A549 (cell line): ENCODE data around the gene CDK5RAP2. TPM values are rescaled to one million over a fixed set of nuclear protein-coding genes. Genes with fewer than 3 reads are reported as not detected.
"Not testable (repeated sequence)": the region's sequence is repeated elsewhere in the genome, so short reads cannot be mapped to it uniquely, and the experiment has no call there.

Experiments
- ATAC-seq, 2 experiments: fragments of 200-7000 bp in 1 of 2; fragments of >200 bp in 1 of 2; cut with Nextera tagmentation in 1 of 2; cut with Tn5 transposase in 1 of 2; 3 replicates each; pipeline versions ENCODE4 v1.8.0 to v1.9.1; 2018 to 2020; ENCODE audit warnings: mild to moderate bottlenecking in 1 of 2, moderate library complexity in 1 of 2
- CTCF ChIA-PET: fragments of 300-600 bp; sonication (Branson Sonifier 250); formaldehyde crosslinking; extraction: SDS; loops from one replicate; lab custom pipeline; 2021; ENCODE audit warnings: antibody characterized with exemption, inconsistent platforms; lab: Yijun Ruan, JAX
- POLR2A ChIA-PET: fragments of 350-600 bp; formaldehyde crosslinking; extraction: SDS; loops from one replicate; lab custom pipeline; 2021; ENCODE audit warnings: antibody characterized with exemption, inconsistent platforms; lab: Yijun Ruan, JAX
- DNase-seq, 2 experiments: peaks; one replicate each; pipeline versions ENCODE4 v3.0.0 to v3.0.0-alpha.2; 2011 to 2016; ENCODE audit warnings: low read depth in 1 of 2, low spot score in 1 of 2
- FAIRE-seq: peaks from 2 replicates; lab custom pipeline; 2011; peaks lifted over from hg19 to GRCh38; lab: Jason Lieb, UNC
- H3K27ac ChIP-seq, 2 experiments: fragments of >200 bp; sonication (Bioruptor Twin); formaldehyde crosslinking; 3 replicates each; pipeline ENCODE4 v1.5.1; 2016 to 2017
- H3K4me1 ChIP-seq: fragments of >200 bp; sonication (Bioruptor Twin); formaldehyde crosslinking; 3 replicates; pipeline ENCODE4 v1.6.1; 2016
- H3K4me2 ChIP-seq: fragments of >200 bp; sonication (Bioruptor Twin); formaldehyde crosslinking; 3 replicates; pipeline ENCODE4 v1.6.1; 2016
- H3K4me3 ChIP-seq: fragments of >200 bp; sonication (Bioruptor Twin); formaldehyde crosslinking; 3 replicates; pipeline ENCODE4 v1.5.1; 2016
- H3K9me3 ChIP-seq: fragments of >200 bp; sonication (Bioruptor Twin); formaldehyde crosslinking; 3 replicates; pipeline ENCODE4 v1.6.1; 2016
- BHLHE40 ChIP-seq: IDR thresholded peaks from 2 replicates; pipeline ENCODE4 v1.6.1; 2012; ENCODE audit warnings: low read depth, low read length, inconsistent platforms
- CEBPB ChIP-seq, 2 experiments: fragments of >200 bp in 1 of 2; sonication (Bioruptor Twin) in 1 of 2; formaldehyde crosslinking in 1 of 2; IDR thresholded peaks; 2 replicates each; pipeline ENCODE4 v1.6.1; 2012 to 2016
- E2F6 ChIP-seq: IDR thresholded peaks from 2 replicates; pipeline ENCODE4 v1.6.1; 2012; ENCODE audit warnings: low read depth, borderline replicate concordance
- ESRRA ChIP-seq: fragments of 150-350 bp; IDR thresholded peaks from 2 replicates; pipeline ENCODE4 v1.6.1; 2014; ENCODE audit warnings: mild to moderate bottlenecking, low read length, borderline replicate concordance
- JUNB ChIP-seq: fragments of >200 bp; sonication (Bioruptor Twin); formaldehyde crosslinking; IDR thresholded peaks from 2 replicates; pipeline ENCODE4 v1.6.1; 2016
- MAX ChIP-seq: IDR thresholded peaks from 2 replicates; pipeline ENCODE4 v1.6.1; 2012
- MAZ ChIP-seq: fragments of 150-350 bp; IDR thresholded peaks from 2 replicates; pipeline ENCODE4 v1.6.1; 2014; ENCODE audit warnings: antibody characterized with exemption, low read depth, low read length, borderline replicate concordance
- MYC ChIP-seq: IDR thresholded peaks from 2 replicates; pipeline ENCODE4 v1.6.1; 2012; ENCODE audit warnings: mild to moderate bottlenecking, inconsistent platforms, low read length, improper control_type of control experiment, borderline replicate concordance
- NPAS2 ChIP-seq: fragments of 250-450 bp; sonication (Bioruptor Pico); IDR thresholded peaks from 2 replicates; pipeline ENCODE4 v1.8.0; 2022; ENCODE audit warnings: mild to moderate bottlenecking, moderate library complexity, borderline replicate concordance
- PBX3 ChIP-seq: IDR thresholded peaks from 2 replicates; pipeline ENCODE4 v1.6.1; 2012
- PHF8 ChIP-seq: fragments of 200-600 bp; sonication (generic); IDR thresholded peaks from 2 replicates; pipeline ENCODE4 v1.6.1; 2016; ENCODE audit warnings: low read depth, mild to moderate bottlenecking, antibody characterized with exemption, moderate library complexity, borderline replicate concordance
- POLR2A ChIP-seq: IDR thresholded peaks from 2 replicates; pipeline ENCODE4 v1.6.1; 2012; ENCODE audit warnings: mild to moderate bottlenecking, low read length
- RFX5 ChIP-seq: fragments of 450-650 bp; IDR thresholded peaks from 2 replicates; pipeline ENCODE4 v1.7.1; 2014; ENCODE audit warnings: antibody characterized with exemption, mild to moderate bottlenecking, moderate library complexity
- RNF2 ChIP-seq: fragments of 200-600 bp; sonication (generic); IDR thresholded peaks from 2 replicates; pipeline ENCODE4 v1.6.1; 2016; ENCODE audit warnings: low read depth, mild to moderate bottlenecking, antibody characterized with exemption, moderate library complexity, borderline replicate concordance
- SMC3 ChIP-seq: fragments of >200 bp; sonication (Bioruptor Twin); formaldehyde crosslinking; IDR thresholded peaks from 3 replicates; pipeline ENCODE4 v1.6.1; 2018; ENCODE audit warnings: inconsistent platforms
- SREBF2 ChIP-seq: fragments of 450-650 bp; IDR thresholded peaks from 2 replicates; pipeline ENCODE4 v1.6.1; 2014; ENCODE audit warnings: mild to moderate bottlenecking, moderate library complexity
- TFCP2L1 ChIP-seq: fragments of 250-450 bp; sonication (Bioruptor Pico); IDR thresholded peaks from 2 replicates; pipeline ENCODE4 v1.5.0; 2021; ENCODE audit warnings: mild to moderate bottlenecking
- USF2 ChIP-seq: fragments of 450-650 bp; IDR thresholded peaks from 2 replicates; pipeline ENCODE4 v1.6.1; 2014; ENCODE audit warnings: antibody characterized with exemption
- ZC3H11A ChIP-seq: fragments of 450-650 bp; IDR thresholded peaks from 2 replicates; pipeline ENCODE4 v1.6.1; 2014; ENCODE audit warnings: antibody characterized with exemption, mild to moderate bottlenecking
- ZFP36 ChIP-seq: fragments of 450-650 bp; IDR thresholded peaks from 2 replicates; pipeline ENCODE4 v1.6.1; 2014; ENCODE audit warnings: borderline replicate concordance; ENCODE audit not compliant: partially characterized antibody
- WGBS: methylation state at CpG from one replicate; pipeline ENCODE4 v1.1.6; 2017; ENCODE audit errors: missing lambda C conversion rate; 5-methylcytosine and 5-hydroxymethylcytosine counted together
- polyA plus RNA-seq, 4 experiments: library from polyadenylated mRNA; depleted of rRNA in 3 of 4; stranded (reverse); fragments of >200 nt; fragmentation: RNase III in 1 of 4; extraction: RNeasy Plus Mini Kit Qiagen cat#74134 plus additional on column Dnase treatment in 1 of 4; gene quantifications; 2 replicates in 3 of 4; 3 replicates in 1 of 4; pipeline ENCODE4 v1.2.3, GENCODE V29; 2011 to 2017

CDK5RAP2 gene
- polyA plus RNA-seq, 2 of the 4 experiments (the other 2 are of a cell fraction): 29.1 to 44.6 TPM

- TF ChIP-seq RNF2 (no peak), CEBPB (IDR thresholded peaks at IDR 0.05) (no peak), SREBF2 (no peak), ESRRA (no peak), POLR2A (no peak), JUNB (no peak), ZFP36 (no peak)
- TF ChIP-seq, all 56 proteins: peak for 0
These were observed 23.2 kb downstream of the CDK5RAP2 start (continued) for GRCh38 chr9:120556775-120557174.

GRCh38 chr9:120555839-120556238 is 24.1 kb downstream of the CDK5RAP2 start:
- Histone ChIP-seq H3K4me2 (no peak overlapping the region), H3K4me3 (no peak overlapping the region), H3K27ac (no peak overlapping the region), H3K9me3 (no peaks in the 10 kb centered on the region), H3K4me1 (no peaks in the 10 kb centered on the region)
- CTCF ChIA-PET: interaction anchor here (0.6 to 1.5 kb wide), 2 partner anchors 9 to 25 kb away, joined by 3 to 4 read pairs; no protein-coding TSS in a partner anchor
- DNase-seq (no peak), FAIRE-seq (no peak), ATAC-seq (no peak)
- POLR2A ChIA-PET: interaction anchor here (0.7 kb wide), 1 partner anchor 159 kb away, joined by 3 read pairs; no protein-coding TSS in a partner anchor
- TF ChIP-seq RFX5 (no peak), PHF8 (no peak), USF2 (no peak), MYC (no peak), SMC3 (no peak), BHLHE40 (no peak), ZC3H11A (no peak), MAX (no peak), SREBF2 (no peak), NPAS2 (CRISPR knock-in tag) (no peak), ZFP36 (no peak), MAZ (no peak), TFCP2L1 (no peak), POLR2A (no peak), E2F6 (no peak), PBX3 (no peak)
- WGBS: 92% methylated on average over 4 of the region's 4 CpGs

- ATAC-seq, H3K4me3 ChIP-seq, H3K4me2 ChIP-seq, H3K9me3 ChIP-seq, CTCF ChIA-PET, POLR2A ChIA-PET, H3K4me1 ChIP-seq, DNase-seq, H3K27ac ChIP-seq, FAIRE-seq: not testable (repeated sequence)
- WGBS: 93% methylated on average over 6 of the region's 7 CpGs
These were observed 27.7 kb downstream of the CDK5RAP2 start for GRCh38 chr9:120552210-120552704.
